Heart left ventricle (tissue), 16 donors: ENCODE data around the gene NAALADL2. TPM values are rescaled to one million over a fixed set of nuclear protein-coding genes. Genes with fewer than 3 reads are reported as not detected.

ENCODE experiments used
- ATAC-seq, 4 donors: fragments of 200-7000 bp; cut with Tn5 transposase; one replicate each; pipeline ENCODE4 v1.9.1; 2020 to 2022; ENCODE audit warnings: moderate library complexity in 4 of 4, mild to moderate bottlenecking in 3 of 4, moderate number of reproducible peaks in 1 of 4
- DNase-seq, 5 donors: peaks; one replicate each; pipeline ENCODE4 v3.0.0-alpha.2; 2020
- H3K27ac ChIP-seq, 12 donors: fragments of 200-600 bp; sonication (generic) in 4 of 12; one replicate each; pipeline versions ENCODE4 v1.5.0 to v1.8.0; 2016 to 2022; ENCODE audit warnings: mild to moderate bottlenecking in 2 of 12
- H3K27me3 ChIP-seq, 9 donors: fragments of 200-600 bp; sonication (generic) in 2 of 9; one replicate each; pipeline versions ENCODE4 v1.5.1 to v1.8.0; 2016 to 2022; ENCODE audit warnings: mild to moderate bottlenecking in 3 of 9
- H3K36me3 ChIP-seq, 9 donors: fragments of 200-600 bp; sonication (generic) in 2 of 9; one replicate each; pipeline versions ENCODE4 v1.5.0 to v1.8.0; 2018 to 2022; ENCODE audit warnings: mild to moderate bottlenecking in 2 of 9
- H3K4me1 ChIP-seq, 12 donors: fragments of 200-600 bp; sonication (generic) in 4 of 12; one replicate each; pipeline versions ENCODE4 v1.5.0 to v1.8.0; 2016 to 2022; ENCODE audit warnings: mild to moderate bottlenecking in 3 of 12
- H3K4me3 ChIP-seq, 12 donors: fragments of 200-600 bp; sonication (generic) in 4 of 12; one replicate each; pipeline versions ENCODE4 v1.5.0 to v1.8.0; 2017 to 2022; ENCODE audit warnings: mild to moderate bottlenecking in 9 of 12, moderate library complexity in 4 of 12
- H3K9me3 ChIP-seq, 12 donors: fragments of 200-600 bp; sonication (generic) in 4 of 12; one replicate each; pipeline versions ENCODE4 v1.5.0 to v1.8.0; 2016 to 2022; ENCODE audit warnings: mild to moderate bottlenecking in 1 of 12
- CTCF ChIP-seq, 12 donors: fragments of 200-600 bp; sonication (generic) in 4 of 12; IDR thresholded peaks; one replicate each; pipeline versions ENCODE4 v1.5.0 to v1.8.0; 2018 to 2022; ENCODE audit warnings: antibody characterized with exemption in 12 of 12, mild to moderate bottlenecking in 5 of 12
- POLR2A ChIP-seq, 2 donors: fragments of 450-650 bp; IDR thresholded peaks; one replicate each; pipeline ENCODE4 v1.6.1; 2017; ENCODE audit warnings: antibody characterized with exemption in 2 of 2, mild to moderate bottlenecking in 2 of 2, moderate library complexity in 2 of 2
- WGBS, 4 donors: extraction: QIAGEN DNeasy Blood & Tissue Kit in 2 of 4; methylation state at CpG; one replicate each; pipeline versions ENCODE4 v1.1.5 to v1.1.7; 2013 to 2018; 5-methylcytosine and 5-hydroxymethylcytosine counted together
- intact Hi-C, 10 donors: fragments of 100-400 bp; cut with DNase I; formaldehyde crosslinking; loops; one replicate each; pipeline versions ENCODE4 v1.11.1 to v1.14.2; 2022
- polyA plus RNA-seq, 2 donors: library from polyadenylated mRNA; stranded (reverse); fragments of 200-250 nt; gene quantifications; one replicate each; pipeline ENCODE4 v1.2.3, GENCODE V29; 2013
- total RNA-seq, 9 donors: library from RNA; depleted of rRNA in 2 of 9; stranded (reverse); fragments of >200 nt in 2 of 9; fragmentation: NEBNext Ultra II Directional in 3 of 9; extraction: Animal tissue kit (Norgen Biotek cat#: 25700) in 3 of 9; gene quantifications; one replicate each; pipeline versions ENCODE4 v1.1.0 to v1.2.4, GENCODE V29; 2016 to 2023
- donor health status: ischemic (EF 13 %, LVEDD 7.1; RV severe dilation, severe dysfunction).
- donor health status: healthy with polysubstance abuse.
- donor health status: DM: no; HTN: yes; CAD: no.
- donor health status: DM: no; HTN: no; CAD: no.
- donor health status: ischemic (EF 25% LVEDD 6.9; RV normal size, moderate dysfunction).
- donor health status: ischemic (EF 25% LVEDD 5.7; RV mildly dilated, moderate dysfunction).
- donor health status: healthy.
- donor health status: DM: yes; HTN: yes; CAD: no.
- donor health status: ischemic (EF 35%, LVEDD 5.7; RV mildly dilated, moderate dysfunction).
- donor health status: nonischemic (EF 11% LVEDD 7.7; RV severe dilation, severe dysfunction).
- donor health status: DM: yes; HTN: yes; CAD: no.
- donor health status: PGD.
- donor health status: ischemic (EF 29% LVEDD 5.4; RV normal size, mild dysfunction).
- donor health status: nonischemic (EF 23%, LVEDD 6.1; RV moderate dilation, normal function).

The NAALADL2 gene
- total and polyA plus RNA-seq, 11 donors = 0.23 to 8.5 (median 3.0) TPM

DNA sequence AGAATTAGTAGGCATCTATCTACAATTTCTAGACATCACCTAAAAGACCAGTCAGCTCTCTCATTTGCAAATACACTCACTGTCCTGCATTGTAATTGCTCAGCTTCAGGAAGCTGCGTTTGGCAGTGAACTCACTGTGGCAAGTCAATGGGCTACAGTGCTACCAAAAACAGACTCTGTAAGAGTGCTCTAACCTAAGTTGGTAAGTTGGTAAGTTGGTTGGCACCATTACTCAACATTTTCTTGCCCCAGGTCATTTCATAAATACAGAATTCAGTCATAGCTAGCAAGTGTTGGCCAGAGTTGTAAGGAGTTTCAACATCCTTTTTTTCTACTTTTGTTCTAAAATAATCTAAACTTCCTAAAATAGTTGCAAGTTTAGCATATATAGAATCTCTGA lies 466.3 kb downstream of the NAALADL2 start:
- no peak for TF ChIP-seq POLR2A (IDR thresholded peaks at IDR 0.05)
- no peak for TF ChIP-seq CTCF (IDR thresholded peaks at IDR 0.05)
- Histone ChIP-seq H3K4me1 (no peaks in the 10 kb centered on the region), H3K27ac (no peak overlapping the region), H3K4me3 (no peak overlapping the region), H3K27me3 (no peaks in the 10 kb centered on the region), H3K9me3 (no peaks in the 10 kb centered on the region), H3K36me3 (no peaks in the 10 kb centered on the region)
- WGBS, 4 donors = 64 to 88% (median 80%) methylated on average over 1 of the region's 1 CpG
- no peak for ATAC-seq
- intact Hi-C loops = no loop called here
- no peak for DNase-seq

DNA sequence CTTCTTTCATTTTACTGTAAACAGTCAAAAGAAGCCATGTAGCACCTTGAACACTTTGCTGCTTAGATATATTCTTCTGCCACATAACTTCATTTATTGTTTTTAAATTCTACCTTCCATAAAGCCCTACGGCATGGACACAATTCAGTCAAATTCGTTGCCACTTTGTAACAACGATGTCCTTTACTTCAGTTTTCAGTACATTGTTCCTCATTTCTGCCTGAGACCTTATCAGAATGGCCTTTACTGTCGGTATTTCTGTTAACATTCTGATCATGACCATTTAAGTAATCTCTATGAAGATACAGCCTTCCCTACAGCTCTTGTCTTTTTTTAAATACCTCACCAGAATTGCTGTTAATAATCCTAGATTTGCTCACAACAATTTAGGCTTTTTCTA lies 466.9 kb downstream of the NAALADL2 start:
- no peak for ATAC-seq
- Histone ChIP-seq H3K4me1 (no peaks in the 10 kb centered on the region), H3K9me3 (no peaks in the 10 kb centered on the region), H3K36me3 (no peaks in the 10 kb centered on the region), H3K27ac (no peak overlapping the region), H3K4me3 (no peak overlapping the region), H3K27me3 (no peaks in the 10 kb centered on the region)
- no peak for DNase-seq
- 80 to 85% (median 83%) methylated on average over 4 of the region's 4 CpGs for WGBS, 4 donors
- intact Hi-C loops = no loop called here
- no peak for TF ChIP-seq CTCF (IDR thresholded peaks at IDR 0.05)
- TF ChIP-seq POLR2A (IDR thresholded peaks at IDR 0.05) = no peak

DNA sequence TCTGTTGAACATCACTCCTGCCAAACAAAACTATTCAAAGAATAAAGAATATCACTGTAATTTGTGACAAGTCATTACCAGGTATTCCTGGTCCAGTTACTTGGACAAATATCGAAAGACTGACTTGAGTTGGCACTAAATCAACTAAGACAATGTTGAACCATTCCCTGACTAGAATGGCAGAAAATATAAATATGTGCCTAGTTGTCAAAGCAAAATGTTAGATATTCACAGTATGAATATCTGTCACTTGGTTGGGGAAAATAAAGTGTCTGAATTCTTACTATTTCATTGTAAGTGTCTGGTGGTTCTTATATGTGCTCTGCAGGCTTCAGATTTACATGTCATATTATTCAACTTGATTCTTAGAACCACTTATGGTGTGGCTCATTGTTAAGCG lies 470.2 kb downstream of the NAALADL2 start:
- intact Hi-C loops = no loop called here
- no peak for TF ChIP-seq POLR2A (IDR thresholded peaks at IDR 0.05)
- TF ChIP-seq CTCF (IDR thresholded peaks at IDR 0.05) = no peak
- Histone ChIP-seq H3K4me1 (no peaks in the 10 kb centered on the region), H3K27ac (no peak overlapping the region), H3K27me3 (no peaks in the 10 kb centered on the region), H3K36me3 (no peaks in the 10 kb centered on the region), H3K4me3 (no peak overlapping the region), H3K9me3 (no peaks in the 10 kb centered on the region)
- whole genome bisulfite sequencing, 4 donors = 86 to 92% (median 89%) methylated on average over 2 of the region's 2 CpGs
- ATAC-seq (no peak), DNase-seq (no peak)

DNA sequence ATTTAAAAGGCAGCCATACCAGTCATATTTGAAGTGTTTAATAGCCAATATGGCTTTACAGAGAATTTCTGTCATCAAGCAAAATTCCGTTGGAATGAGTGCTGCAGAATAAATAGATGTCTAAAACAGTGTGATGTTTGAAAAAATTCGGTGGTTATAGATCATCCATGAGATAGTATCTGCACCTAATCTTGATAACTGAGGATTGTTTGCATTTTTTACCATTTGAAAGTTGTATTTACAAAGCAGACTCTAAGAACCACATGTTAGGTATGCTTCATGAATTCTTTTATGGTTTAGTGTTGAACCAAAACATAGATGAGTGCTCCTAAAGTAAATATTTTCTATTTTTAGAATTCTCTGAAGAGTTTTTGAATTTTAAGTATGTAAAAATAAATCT lies 476.1 kb downstream of the NAALADL2 start:
- TF ChIP-seq POLR2A (IDR thresholded peaks at IDR 0.05) = no peak
- TF ChIP-seq CTCF (IDR thresholded peaks at IDR 0.05) = no peak
- ATAC-seq (no peak), DNase-seq (no peak)
- Histone ChIP-seq H3K27me3 (no peaks in the 10 kb centered on the region), H3K4me1 (no peaks in the 10 kb centered on the region), H3K4me3 (no peak overlapping the region), H3K9me3 (no peaks in the 10 kb centered on the region), H3K36me3 (no peaks in the 10 kb centered on the region), H3K27ac (no peak overlapping the region)
- 68 to 78% (median 72%) methylated on average over 2 of the region's 2 CpGs for WGBS, 4 donors
- intact Hi-C loops = no loop called here
